GM21786 (cell line): ENCODE measurements around the gene ANXA6.
A peak's percentile ranks its signal among the peaks of the same experiment; 100 is the strongest.

ENCODE experiments used
- ATAC-seq: cut with Tn5 transposase; IDR thresholded peaks from one replicate; pipeline ENCODE4 v1.9.1; 2021; ENCODE audit not compliant: unreplicated experiment

The ANXA6 gene

DNA sequence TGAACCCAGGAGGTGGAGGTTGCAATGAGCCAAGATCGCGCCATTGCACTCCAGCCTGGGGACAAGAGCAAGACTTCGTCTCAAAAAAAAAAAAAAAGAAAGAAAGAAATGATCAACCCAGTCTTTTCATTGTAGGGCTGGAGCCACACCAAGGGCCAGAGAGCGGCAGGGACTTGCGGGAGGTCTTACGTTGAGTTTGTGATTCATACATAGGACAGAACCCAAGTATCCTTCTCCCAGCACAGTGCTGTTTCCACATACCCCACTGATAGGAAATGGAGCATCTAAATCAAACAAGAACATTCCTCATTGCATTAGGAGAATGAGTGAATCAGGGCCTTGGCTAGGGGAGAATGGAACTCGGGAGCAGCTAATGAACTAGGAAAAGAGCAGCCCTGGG, 73.2 kb downstream of the ANXA6 start:
- no peak for ATAC-seq

DNA sequence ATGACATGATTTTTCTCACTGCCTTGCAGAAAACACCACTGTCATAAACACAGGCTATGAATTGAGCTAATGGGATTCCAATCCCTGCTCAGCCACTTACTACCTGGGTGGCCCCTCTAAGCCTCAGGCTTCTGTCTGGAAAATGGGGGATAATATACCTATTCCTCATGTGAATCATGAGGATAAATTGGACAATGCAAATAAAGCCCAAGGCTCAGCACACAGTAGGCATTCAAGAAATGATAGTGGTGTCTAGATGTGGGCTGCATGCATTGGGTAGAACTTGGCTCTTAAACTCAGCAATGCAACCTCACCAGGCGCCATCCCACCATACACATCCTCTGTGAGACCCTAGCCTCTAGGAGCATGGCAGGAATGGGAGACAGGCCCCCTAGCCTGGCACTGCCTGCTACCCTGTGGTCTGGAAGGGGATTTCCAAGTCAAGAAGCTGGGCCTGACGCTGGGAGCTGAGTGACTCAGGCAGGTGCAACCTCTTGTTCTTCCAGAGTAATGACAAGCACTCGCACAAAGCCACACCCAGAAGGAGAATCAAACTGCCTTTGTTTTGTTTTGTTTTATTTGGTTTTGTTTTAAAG, 74.4 kb downstream of the ANXA6 start:
- ATAC-seq: no peak

DNA sequence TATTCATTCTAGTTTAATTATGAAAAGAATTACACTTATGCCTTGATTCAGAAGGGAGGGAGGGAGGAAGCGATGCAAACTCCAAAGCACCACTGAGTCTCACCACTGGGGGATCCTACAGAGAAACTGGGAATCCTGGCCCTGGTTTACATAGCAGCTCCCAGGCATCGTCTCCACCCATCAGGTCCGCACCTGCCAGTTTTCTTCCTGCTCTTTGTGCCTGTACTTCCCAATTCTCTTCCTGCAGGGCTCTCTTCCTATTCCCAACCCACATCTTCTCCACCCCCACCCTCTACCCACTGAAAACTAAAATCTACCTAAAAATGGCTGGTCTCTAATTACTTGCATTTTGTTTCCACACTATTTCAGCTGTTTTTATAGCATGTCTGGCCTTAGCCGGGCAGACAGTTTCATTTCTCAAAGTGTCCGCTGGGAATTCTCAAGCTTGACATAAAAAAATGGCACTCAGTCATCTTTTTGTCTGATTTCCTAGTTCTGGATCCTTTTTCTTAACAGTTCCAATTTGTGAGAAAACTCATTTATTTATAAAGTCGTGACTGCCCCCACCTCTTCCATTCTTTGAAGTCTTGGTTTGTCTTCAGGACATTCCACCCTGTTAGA, 75.2 kb downstream of the ANXA6 start:
- ATAC-seq: no peak

DNA sequence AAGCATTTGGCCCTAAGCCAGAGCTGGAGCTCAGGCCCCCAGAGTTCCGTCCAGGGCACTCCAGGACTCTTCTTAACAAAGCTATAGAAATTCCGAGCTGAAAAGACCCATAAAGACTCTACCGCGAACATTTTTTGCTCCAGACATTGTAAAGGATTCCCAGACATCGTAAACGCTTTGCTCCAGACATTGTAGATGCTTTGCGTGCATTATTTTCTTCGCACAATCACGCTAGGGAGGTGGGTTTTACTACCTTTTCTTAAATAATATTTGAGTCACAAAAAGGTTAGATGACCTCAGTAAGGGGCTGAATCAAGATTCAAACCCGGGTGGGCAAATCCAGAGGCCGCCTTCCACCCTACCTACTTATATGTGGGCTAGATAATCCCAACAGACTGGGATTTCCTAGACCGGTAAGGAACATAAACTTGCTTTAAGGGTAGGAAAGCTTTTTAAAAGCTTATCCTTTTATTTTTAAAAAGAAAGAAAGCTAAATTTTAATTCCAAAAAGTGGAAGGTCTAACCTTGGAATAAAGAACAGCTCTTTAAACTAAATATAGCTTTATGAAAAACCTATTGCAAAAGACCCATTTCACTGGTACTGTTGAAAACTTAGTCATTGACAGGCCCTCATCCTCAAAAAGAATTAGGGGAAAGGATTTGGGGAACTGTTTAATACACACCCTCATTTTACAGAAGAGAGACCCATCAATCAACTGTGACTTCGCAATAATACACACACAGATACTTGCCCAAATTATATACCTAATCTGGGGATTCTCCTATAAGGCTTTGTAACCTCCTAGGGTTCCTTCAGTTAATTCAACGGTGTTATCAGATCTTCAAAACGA, 75.9 kb downstream of the ANXA6 start:
- no peak for ATAC-seq

DNA sequence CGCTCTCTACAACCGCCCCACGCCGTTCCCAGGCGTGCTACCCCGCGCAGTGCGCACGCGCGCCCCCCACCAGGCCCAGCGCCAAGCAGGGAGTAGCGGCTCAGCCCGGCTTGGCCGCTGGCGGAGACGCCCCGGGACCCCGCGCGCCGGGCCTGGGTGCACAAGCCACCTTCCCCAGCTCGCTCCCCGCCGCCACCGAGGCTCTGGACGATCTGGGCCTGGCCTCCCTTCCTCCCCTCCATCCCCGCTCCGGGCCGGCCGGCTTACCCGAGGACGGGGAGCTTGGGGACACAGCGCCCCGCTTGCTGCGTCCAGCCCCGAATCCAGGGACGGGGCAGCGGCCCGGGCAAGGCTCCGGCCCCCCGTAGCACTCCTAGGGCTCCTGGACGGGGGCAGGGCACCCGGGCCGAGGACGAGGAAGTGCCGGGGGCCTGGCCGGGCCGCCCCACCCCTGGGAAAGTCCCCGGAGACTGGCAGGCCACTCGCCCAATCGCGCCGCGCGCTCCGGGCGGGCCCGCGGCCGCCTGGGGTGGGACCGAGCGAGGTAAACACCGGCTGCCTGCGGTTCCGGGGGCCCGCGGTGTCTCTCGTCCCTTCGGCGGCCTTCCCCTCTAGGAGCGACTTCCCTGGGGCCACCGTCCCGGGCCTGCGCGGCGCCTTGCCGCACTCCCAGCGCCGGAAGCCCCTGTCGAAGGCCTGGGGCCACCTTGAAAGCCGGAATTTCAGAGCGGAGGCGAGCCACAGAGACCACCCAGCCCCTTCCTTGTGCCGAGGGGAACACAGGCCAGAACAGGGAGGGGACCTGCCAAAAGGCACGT, 76.8 kb downstream of the ANXA6 start, which contains the start of gene TNIP1:
Gene TNIP1 (minus strand): TSS at position 422 of the 818 bp plus-strand sequence. CDS start 15,939 bp downstream, outside the sequence.
- ATAC-seq: peak; percentile 63

DNA sequence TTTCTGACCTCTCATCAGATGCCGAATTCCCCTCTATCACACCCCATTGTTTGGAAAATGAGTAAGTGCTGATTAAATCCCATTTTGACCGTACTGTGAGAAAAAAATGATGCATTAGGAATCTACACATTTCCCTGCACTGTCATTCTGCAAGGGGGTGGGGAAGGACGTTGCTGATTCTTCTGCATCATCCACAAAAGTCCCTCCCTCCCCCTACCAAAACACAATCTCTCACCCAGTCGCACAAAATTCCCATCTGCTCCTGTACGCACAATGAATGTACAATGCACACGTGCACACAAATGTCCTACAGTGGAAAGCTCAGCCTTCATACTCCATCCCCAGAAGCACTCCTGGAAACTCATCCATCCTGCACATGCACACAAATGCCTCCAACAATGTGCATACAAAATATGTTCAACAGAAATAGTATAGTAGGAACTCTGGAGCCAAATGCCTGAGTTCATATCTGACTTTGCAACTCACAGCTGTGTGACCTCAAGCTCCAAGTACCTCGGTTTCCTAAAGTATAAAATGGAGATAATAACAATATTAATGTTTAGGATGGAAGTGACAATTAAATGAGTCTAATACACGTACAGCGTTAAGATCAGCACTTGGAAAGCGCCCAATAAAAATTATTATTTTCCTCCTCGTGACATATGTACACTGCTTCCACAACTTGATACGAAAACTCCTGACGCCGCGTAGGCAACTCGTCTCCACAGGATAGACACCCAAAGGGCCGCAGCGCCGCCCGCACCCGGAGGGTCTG, 77.6 kb downstream of the ANXA6 start:
- ATAC-seq: no peak

DNA sequence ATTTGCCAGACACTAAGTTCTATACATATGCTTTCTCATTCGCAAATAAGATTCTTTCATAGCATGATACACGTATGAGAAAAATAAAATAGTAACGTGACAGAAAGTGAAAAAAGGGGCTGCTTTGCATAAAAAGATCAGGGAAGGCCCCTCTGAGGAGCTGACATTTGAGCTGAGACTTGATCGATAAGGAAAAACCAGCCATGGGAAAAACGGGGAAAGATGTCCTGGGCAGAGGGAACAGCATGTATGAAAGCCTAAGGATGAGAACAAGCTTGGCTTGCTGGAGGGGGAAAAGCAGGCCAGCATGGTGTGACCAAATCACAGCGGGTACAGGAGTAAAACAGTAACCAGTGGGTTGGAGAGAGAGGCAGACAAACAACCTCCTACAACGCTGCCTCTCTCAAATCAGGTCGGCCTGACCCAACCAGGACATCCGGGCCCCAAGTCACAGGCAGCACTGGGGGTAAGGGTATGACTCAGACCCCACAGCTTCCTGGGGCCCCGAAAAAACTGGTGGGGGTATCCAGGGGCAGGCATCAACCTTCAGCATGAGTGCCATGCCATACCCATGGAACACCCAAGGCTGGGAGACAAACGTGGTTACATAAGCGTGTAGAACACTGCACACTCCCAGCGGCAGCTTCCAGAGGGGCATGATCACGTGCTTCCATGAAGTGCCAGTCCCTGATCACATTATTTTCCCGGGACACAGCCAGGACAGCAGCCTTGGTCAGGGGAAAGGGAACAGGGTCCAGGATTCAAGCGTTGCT, 78.9 kb downstream of the ANXA6 start:
- ATAC-seq: peak; percentile 51

DNA sequence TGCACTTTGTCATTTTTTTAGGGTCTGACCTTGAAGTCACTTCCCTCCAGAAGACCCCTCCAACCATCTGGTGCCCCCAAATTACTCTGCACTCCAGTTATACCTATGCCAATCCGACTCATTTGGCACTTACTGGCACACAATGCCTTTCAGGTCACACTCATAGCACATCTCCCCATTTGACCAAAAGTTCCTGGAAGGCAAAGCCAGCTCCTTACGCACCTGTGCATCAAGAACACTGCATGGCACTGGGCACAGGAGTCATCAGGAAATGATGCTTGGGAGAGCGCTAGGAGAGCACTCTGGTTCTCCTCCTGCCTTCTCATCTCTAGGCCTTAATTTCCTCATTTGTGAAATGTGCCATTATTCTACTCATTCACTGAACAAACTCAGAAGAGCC, 79.6 kb downstream of the ANXA6 start:
- no peak for ATAC-seq

DNA sequence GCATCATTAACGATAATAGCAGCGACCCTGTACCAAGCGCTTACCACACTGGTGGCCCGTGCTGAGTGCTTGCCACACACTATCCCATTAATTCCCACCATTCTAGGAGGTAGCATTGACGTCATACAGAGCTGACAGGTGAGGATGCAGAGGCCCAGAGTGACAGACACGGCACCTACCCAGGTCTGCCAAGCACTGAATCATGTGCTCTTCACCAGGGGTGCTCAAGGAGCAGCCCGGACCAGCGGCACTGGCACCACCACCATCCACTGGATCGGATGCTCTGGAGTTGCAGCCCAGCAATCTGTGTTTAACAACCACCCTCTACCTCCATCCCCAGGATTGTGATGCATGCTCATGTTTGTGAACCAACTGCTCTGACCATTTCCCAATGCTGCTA, 80.2 kb downstream of the ANXA6 start:
- no peak for ATAC-seq

DNA sequence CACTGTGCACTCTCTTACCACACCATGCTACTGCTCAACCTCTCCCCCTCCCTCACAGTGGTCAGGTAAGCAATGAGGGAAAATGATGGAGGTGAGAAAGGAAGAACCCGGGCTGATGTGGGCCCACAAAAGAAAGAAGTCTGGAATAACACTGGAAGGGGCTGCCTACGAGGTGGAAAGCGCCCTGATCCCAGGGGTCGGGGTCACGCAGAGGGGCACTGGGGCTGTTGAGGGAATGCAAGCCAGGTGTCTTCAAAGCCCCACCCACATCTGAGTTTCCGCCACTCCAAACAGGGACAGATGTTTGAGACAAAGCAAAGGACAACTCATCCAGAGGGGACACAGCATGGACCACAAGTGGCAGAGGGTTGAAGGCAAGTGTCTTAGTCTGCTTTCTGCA, 81.0 kb downstream of the ANXA6 start:
- ATAC-seq: no peak

DNA sequence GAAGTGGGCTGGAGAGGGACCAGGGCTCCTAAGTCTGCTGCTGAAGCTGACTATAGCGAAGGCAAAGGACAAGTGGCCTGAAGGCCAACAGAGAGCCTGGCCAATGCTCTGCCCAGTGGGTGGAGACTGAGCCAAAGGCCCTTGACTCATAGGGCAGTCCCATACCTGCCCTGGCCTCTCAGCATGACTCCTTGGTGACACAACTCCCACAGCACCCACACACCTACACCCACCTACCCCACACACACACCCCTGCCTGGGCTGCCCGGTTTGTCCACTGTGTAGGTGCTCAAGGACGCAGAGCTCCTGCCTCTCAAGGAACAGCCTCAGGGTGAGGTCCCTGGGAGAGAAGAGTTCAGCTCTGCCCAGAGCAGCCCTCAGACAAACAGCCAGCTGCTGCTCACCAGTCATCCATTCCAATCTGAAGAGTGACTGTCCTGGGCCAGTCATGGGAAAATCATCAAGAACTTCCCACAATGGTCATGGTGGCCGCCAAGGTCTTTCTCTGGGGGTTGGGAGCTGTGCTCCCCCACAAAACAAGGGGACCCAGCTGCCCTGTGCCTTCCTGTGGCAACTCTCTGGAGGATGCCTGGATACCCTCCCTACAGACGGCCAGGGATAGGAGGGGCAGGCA, 81.8 kb downstream of the ANXA6 start:
- no peak for ATAC-seq

DNA sequence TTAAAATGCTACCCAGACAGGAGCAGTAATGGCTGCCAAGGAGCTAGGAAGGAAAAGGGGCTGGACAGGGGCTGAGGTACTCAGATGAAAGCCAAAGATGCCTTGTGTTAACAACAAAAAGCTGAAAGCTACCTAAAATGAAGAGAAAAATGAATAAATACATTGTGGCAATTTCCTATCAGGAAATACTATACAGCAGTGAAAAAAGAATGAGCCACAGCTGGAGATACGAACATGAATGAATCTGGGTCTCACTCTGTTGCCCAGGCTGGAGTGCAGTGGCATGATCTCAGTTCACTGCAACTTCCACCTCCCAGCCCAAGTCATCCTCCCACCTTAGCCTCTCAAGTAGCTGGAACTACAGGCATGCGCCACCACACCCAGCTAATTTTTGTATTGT, 83.0 kb downstream of the ANXA6 start:
- ATAC-seq: no peak

DNA sequence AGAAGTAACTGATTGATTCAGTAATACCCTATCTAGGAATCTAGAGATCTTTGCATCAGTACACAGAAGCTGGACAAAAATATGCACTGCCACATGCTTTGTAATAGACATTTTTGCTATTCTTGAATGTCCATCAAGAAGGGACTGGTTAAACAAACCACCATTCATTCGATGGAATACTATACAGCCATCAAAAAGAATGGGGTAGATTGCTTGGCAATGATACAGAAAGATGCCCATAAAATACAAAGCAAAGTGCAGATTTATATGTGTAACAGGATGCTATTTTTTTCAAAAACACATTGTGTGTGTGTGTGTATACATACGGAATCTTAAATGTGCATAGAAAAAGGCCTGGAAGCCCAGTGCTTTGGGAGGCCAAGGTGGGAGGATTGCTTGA, 84.3 kb downstream of the ANXA6 start:
- no peak for ATAC-seq

DNA sequence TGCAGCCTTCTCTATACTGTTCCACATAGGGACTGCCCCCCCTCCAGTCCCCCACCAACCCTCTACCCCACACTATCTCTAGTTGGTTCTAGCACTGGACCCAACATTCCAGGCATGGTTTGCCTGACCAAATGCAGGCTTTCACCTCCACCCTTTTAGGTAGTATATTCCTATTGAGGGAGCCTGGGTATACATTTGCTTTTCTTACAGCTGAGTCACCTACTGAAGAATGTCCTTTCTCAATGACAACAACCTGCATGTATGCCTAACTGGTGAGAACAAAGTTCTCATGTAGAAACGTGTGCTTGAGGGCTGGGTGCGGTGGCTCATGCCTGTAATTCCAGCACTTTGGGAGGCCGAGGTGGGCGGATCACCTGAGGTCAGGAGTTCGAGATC, 85.0 kb downstream of the ANXA6 start:
- no peak for ATAC-seq

DNA sequence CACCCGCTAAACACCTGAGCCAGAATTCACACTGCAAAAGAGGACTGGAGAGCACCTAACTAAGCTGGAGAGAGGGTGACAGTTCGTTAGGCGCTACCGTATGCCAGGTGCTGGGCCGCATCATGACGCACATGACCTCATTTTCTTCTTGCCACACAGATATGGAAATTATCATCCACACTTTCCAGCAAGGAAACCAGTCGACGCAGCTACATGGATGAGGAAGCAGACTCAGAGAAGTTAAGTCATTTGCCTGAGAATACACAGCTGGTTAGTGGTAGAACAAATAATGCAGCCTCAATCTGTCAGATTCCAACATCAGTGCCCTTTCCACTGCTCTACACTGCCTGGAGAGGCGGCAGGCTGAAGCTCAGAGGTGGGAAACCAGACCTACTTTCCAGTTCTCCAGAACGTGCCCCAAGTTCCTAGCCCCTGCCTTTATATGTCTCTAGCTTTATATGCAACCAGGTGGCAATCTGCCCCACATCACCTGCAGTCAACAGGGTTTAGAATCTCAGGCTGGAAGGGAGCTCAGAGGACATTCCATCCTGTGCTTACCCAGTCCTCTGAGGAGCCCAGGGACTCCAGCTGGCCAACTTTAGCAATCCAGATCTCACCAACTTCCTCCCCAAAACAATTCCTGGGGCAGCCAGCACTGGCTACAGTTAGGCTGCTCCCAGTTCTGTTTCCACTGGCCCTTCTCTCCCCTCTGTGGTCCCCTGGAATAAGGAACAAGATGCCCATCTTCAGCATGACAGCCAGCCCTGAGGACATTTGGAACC, 85.5 kb downstream of the ANXA6 start:
- no peak for ATAC-seq

DNA sequence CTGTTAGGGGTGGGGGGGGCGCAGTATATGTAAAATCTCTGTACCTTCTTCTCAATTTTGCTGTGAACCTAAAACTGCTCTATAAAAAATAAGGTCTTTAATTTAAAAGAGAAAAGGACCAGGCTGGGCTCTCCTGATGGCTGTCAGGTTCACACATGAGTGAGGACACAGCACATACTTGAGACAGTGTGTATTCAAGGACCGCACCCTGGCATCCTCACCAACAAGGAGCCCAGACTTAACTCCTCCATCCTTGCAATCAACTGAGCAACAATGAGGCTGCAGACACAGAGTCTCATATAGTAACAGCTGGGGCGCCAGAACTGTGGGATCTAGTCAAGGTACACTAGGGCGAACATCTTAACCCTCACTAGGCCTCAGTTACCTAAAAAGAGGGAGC, 86.6 kb downstream of the ANXA6 start:
- ATAC-seq: no peak

DNA sequence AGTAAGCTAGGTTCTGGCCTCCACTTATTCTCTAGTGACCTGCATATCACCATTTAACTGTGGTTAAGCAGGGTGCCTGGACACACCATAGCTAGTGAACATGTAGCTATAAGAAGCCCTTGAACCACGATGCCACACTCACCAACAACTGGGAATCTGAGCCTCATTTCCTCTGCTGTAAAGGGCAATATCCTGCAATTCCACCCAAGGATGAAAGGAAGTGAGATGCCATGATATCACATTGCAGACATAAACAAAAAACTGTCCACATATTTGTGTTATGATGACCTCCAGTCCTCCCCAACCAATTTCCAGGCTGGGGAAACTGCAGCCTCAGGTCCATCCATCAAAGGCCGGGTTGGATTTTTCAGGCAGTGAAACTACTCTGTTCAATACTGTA, 87.1 kb downstream of the ANXA6 start:
- no peak for ATAC-seq

DNA sequence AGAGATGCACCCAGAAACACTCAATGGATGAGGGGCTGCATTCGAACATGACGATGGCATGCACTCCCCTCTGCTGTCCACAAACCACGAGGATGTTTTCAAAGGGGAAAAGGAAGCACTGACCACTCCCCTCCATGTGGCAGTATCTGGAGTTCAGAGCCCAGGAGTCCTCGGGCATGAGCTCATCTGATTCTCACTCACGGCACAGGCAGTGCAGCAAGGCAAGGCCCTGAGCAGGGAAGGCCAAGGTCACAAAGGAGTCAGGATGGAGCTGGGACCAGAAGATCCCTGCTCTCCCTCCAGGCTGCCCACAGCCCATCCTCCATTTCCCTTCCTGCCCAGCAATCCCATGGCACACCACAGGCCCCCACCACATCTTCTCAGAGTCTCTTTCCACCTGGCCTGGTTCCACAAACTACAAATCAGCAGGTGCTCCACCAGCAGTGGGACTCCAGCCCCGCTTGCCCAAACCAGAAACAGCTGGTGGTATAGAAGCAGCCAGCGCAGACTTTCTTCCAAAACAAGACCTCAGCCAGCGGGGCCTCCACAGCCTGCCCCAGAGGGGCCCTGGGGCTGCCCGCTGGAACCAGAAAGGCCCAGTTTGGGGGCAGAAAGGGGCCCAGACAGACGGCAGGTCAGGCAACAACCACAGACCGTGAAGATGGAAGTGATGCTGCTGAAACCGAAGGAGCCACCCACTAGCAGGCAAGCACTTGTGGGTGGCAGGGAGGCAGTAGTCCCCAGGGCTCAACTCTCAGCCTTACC, 89.0 kb downstream of the ANXA6 start:
- ATAC-seq: peak; percentile 66
